A673 (cell line): Measurements from ENCODE around the gene CABLES2.

Experiments used
- EZH2 ChIP-seq: fragments of 200-600 bp; sonication (generic); IDR thresholded peaks from 2 replicates; pipeline ENCODE4 v1.6.1; 2017; ENCODE audit warnings: borderline replicate concordance, low read depth, mild to moderate bottlenecking, mixed read lengths, antibody characterized with exemption, low read length; ENCODE audit not compliant: poor library complexity, severe bottlenecking
- TF ChIP-seq, protein P1 (sequence below): fragments of 300-800, 200-600 bp; sonication (generic); conservative IDR thresholded peaks from 2 replicates; pipeline ENCODE4 v1.5.1; 2017; ENCODE audit warnings: low read depth, mild to moderate bottlenecking, antibody characterized with exemption, low read length, moderate library complexity, mixed read lengths

DNA sequence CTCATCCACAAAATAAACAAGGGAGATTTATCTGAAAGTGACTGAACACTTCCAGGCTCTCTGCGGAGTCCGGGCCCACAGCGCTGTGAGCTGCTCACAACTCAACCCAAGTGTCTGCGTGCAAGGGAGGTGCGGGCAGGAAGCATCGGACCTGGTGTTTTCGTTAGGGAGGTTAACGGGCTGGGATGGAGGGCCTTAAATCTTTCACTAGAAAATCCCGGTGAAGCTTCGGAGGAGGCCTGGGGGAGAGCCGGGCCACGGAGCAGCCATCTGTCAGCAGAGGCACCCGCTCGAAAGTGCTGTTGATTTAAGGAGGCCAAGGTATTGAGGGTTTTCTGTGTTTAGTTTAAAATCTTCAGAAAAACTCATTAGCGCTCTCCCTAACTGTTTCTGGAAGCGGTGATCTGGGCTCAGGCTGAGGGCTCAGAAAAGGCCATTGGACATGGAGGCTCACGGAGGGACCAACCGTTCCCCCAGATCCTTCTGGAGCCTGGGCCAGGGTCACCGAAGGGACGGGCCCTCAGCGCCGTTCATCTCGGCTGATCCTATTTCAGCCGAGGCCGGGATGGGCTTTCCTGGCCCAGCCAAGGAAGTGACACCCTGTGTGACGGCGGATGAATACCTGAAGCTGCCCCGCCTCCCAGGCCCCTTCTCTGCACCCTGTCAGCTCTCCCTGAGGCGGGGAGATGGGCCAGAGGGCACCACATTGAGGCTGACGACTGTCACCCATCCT, 48.0 kb upstream of the CABLES2 start:
- TF ChIP-seq, protein P1, sequence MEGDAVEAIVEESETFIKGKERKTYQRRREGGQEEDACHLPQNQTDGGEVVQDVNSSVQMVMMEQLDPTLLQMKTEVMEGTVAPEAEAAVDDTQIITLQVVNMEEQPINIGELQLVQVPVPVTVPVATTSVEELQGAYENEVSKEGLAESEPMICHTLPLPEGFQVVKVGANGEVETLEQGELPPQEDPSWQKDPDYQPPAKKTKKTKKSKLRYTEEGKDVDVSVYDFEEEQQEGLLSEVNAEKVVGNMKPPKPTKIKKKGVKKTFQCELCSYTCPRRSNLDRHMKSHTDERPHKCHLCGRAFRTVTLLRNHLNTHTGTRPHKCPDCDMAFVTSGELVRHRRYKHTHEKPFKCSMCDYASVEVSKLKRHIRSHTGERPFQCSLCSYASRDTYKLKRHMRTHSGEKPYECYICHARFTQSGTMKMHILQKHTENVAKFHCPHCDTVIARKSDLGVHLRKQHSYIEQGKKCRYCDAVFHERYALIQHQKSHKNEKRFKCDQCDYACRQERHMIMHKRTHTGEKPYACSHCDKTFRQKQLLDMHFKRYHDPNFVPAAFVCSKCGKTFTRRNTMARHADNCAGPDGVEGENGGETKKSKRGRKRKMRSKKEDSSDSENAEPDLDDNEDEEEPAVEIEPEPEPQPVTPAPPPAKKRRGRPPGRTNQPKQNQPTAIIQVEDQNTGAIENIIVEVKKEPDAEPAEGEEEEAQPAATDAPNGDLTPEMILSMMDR, result no peak
- TF ChIP-seq EZH2, result no peak
